Measurements from ENCODE around the gene NRG3.

NRG3 gene

DNA sequence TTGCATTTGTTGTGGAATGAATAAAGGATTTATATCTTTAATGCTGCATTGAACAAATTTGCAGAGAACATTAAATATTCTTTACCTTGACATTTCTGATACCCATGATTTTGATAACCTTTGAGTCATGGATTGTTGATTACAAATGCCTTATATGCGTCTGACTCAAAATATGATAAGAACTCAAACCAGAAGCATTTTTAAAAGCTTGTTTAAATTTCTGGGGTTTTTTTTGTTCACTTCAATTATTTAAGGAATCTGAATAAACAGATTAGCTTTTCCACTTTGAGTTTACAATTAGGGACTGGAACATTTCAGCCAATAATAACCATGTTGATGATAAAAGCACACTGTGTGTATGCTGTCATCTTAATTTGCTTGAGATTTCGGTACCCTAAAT lies 253.5 kb downstream of the NRG3 start:
- no peak for DNase-seq

GRCh38 chr10:82136103-82136502 lies 261.1 kb downstream of the NRG3 start:
- DNase-seq: no peak

DNA sequence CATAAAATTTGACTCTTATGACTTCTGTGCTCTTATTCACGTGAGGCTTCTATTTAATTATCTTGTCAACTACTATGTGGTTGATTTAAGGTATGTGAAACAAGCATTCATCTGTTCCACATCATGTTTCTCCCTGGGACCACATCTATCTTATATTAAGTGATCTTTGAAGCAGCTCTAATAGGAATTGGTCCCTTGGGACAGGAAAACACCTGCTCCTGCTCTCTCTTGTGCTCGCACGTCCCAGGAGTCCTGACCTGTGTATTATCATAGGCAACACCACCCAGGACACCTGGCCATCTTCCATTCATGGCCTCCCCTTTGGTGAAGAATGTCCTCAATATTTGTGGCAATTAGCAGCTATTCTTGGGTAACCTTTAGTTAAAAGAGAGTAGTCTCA lies 269.2 kb downstream of the NRG3 start:
- DNase-seq: no peak

- no peak for DNase-seq
These were observed 273.8 kb downstream of the NRG3 start for GRCh38 chr10:82148764-82149163.

GRCh38 chr10:82149674-82150073 lies 274.7 kb downstream of the NRG3 start:
- DNase-seq: no peak

DNA sequence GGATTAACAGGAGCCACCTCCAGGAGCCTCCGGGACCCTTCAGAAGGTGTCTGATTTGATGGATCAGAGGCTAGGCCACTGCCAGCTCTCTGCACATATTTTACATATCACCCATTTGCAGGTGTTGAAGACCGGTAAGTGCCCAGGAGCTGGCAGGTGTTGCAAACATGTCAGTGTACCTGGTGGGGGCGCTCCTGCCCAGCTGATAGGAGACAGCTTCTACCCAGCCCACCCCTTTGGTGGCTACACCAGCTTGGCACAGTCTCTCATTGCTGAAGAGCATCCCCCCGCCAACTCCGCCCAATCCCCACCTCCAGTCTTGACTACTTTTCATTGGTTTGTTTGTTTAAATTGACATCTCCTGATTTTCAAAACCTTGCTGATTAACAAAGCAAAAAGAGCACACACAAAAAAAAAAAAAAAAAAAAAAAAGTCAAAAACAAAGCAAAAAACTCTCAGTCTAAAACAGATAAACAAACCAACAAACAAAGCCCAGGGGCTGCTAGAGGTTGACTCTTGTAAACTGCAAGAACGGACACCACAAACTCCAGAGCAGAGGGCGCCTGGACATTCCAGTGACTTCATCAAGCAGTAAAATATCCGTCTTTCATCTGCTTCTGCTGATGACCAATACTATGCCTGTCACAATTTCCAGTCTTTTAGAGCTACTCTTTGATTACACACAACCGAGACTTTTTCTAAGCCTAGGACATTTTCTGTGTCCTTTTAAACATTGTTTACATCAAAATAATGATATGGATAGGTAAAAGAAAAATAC lies 275.3 kb downstream of the NRG3 start:
- no peak for DNase-seq

- DNase-seq: no peak
These were observed 285.3 kb downstream of the NRG3 start for GRCh38 chr10:82160307-82160706.

- DNase-seq: no peak
These were observed 286.3 kb downstream of the NRG3 start for GRCh38 chr10:82161264-82161663.

DNA sequence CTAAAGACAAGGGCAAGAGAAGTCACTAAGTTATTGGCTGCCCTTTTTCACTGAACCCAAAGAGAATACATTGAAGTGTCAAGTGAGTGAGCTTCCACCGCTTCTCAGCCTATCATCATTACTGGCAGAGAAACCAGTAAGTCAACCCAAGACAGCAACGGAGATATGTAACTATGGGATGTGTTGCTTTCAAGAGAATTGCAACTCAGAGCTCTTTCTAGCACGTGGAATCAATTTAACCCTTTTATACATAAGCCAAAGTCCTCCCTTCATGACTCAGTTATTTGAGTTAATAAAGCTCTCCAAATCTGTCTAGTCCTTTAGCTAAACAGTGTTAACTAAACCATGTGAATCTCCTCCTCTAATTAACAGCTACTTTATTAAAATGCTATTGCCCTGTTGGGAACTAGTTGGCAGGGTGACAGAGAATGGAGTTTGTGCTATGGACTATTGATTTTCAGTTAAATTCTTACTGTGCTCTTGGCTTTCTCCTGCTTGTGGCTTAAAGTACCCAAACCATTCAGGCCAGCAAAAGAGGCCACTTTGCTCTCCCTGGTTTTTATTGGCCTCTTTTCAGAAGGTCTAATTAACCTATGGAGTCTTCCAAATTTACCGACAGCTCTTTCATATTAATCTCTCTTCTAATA lies 287.7 kb downstream of the NRG3 start:
- DNase-seq: no peak

DNA sequence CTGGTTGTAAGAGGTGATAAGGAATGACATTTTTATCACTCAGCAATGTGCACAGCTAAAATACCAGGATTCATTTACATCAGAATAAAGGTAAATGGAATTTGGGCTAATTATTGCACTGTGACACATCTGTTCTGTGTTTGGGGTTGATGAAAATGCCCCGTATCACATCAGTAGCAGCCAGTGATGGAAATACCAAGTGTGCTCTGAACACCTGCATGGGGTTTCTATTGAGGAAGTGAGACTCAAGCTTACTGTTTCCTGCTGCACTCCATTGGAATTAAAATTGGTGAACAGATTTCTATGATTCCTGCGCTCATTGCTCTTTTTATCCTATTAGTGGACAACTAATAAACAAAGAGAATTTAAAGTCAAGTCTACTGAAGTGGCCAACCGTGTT lies 296.9 kb downstream of the NRG3 start:
- DNase-seq: no peak

- no peak for DNase-seq
These were observed 301.6 kb downstream of the NRG3 start for GRCh38 chr10:82176587-82176986.

GRCh38 chr10:82190432-82191260 lies 315.7 kb downstream of the NRG3 start:
- no peak for DNase-seq

DNA sequence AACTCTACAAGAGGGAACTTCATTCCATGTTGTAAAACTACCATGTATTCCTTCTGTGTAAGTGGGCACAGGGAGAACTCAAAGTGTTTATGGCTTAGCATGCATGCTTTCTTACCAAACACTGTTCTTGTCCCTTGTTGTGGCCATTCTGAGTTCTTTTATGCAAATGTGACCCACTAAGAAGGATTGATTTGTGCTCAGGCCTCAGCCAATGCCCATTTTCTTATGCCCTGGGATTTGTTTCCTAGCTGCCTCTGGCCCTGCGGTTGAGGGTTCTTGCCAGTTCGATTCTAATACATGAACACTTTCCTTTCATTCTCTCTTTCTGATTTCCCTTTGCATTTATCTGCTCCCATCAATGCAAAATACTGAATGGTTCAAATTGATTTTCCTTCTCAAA lies 316.7 kb downstream of the NRG3 start:
- DNase-seq: no peak

DNA sequence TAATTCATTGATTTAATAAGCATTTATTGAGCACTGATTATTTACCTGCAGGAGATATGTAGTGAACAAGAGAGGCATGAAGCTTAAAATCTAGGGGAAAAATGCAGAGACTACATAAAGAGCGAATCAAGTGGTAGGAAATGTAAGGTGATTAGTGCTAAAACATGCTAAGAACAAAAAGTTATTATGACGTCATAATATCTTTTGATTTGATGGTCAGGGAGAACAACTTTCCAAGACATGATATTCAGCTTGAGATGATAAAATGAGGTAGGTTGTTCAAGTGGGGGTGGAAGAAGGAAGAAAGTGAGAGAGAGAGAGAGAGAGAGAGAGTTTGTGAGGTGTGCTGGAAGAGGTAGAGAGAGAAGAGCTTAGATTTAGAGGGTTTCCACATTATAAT lies 317.7 kb downstream of the NRG3 start:
- DNase-seq: no peak

DNA sequence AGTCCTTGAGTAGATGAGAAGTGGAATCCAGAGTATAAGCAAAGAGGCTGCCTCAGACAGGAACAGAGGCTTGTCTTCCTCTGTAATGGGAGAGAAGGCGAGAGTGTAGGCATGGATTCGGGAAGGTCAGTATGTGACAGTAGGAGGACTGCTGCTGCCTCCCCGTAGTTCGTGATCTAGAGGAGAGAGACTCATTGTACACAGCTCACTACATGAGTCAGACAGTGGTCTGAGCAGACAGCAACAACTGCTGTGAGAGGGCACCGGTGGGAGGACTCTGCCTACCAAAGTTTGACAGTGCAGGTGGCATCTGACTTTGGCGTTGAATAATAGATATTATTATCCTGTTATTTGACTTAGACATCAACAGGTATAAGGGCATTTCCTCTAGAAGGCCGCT lies 319.4 kb downstream of the NRG3 start:
- no peak for DNase-seq

DNA sequence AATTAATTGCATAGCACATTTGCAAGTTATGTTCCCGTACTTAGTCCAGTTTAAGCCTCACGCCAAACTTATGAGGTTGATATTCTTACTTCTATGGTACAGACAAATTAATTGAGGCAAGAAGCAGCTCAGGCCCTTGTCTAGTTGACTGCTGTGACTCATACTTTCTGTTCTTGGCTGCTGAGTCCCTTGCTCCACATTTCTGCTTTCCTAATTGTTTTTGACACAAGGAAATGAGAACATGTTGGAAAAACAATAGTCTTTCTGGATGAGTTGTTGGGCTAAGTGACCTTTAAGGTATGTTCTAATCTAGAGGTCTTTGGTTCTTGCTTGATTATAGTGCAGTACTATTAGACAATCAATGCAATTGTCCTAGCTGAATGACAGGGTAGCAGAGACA lies 331.8 kb downstream of the NRG3 start:
- DNase-seq: no peak

- no peak for DNase-seq
These were observed 333.7 kb downstream of the NRG3 start for GRCh38 chr10:82208726-82209125.

GRCh38 chr10:82210331-82210730 lies 335.3 kb downstream of the NRG3 start:
- DNase-seq: no peak

- DNase-seq: no peak
These were observed 336.4 kb downstream of the NRG3 start for GRCh38 chr10:82211346-82211745.

DNA sequence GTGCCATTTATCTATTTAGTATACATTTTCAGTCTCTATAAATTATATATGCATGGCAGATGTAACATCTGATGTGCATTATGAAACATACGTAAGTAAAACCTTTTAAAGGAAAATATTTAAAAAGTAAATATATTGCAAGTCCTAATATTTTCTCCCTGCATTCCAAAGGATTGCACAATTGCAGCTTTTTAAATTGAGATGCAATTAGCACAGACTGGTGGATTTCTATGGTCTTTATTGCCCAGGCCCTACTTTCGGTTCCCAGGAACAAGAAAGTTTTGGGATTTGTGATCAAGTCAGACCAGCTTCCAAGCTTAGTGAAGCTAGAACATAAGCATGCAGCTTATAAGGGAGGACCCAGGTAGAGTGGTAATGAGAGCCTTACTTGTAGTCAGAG lies 337.8 kb downstream of the NRG3 start:
- DNase-seq: no peak

DNA sequence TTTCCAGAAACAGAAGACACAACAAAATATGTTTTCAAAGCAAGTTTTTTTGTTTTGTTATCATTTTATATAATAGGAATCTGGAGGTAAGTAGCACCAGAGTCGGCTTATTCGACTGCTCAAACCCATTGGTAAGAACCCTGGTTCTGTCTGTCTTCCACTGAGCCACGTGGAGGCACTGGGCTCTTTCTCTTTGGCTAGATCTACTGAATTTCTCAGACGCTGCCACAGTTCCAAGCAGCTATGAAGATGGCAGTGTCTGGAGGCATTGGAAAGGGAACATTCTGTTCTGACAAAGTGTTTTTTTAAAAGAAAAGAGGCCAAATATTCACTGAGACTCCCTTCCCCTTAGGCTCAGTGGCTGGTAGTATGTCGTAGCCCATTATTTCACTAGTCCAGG lies 338.8 kb downstream of the NRG3 start:
- DNase-seq: no peak

- DNase-seq: no peak
These were observed 346.1 kb downstream of the NRG3 start for GRCh38 chr10:82221056-82221455.

DNA sequence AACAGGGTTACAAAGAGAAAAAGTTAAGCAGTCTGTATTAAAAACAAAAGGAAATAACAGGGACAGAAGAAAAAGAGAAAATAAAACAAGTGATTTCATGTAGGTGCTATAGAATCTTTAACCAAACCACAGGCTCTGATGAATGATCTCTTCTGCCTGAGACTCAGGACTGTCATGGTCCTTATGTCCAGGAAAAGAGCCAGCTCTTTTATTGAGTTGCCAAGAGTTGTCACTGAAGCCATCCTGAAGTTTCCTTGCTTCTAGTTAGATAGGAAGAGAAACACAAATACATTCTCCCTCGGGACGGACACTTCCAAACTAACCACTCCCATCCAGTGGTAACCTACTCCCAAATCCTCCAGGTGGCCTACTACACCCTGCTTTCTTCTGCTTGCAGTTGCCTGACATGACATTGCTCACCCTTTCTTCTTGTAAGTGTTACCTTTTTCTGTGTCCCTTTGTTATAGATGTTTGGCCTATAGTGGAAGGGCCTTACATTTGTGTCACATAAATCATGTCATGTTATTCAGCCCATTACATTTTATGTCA lies 346.7 kb downstream of the NRG3 start:
- no peak for DNase-seq

GRCh38 chr10:82228701-82229100 lies 353.7 kb downstream of the NRG3 start:
- DNase-seq: no peak

Measured in activated effector memory CD4-positive, alpha-beta T cell treated with Interleukin-2 at 50 U/mL for 16 hours (primary cell).